Ishikawa (cell line): ENCODE measurements around the gene CARMIL1.

ENCODE experiments used
- CEBPB ChIP-seq: IDR thresholded peaks from 2 replicates; pipeline ENCODE4 v1.6.1; 2012
- CREB1 ChIP-seq: IDR thresholded peaks from 2 replicates; pipeline ENCODE4 v1.6.1; 2012; ENCODE audit warnings: low read depth
- EGR1 ChIP-seq: IDR thresholded peaks from 2 replicates; pipeline ENCODE4 v1.6.1; 2012
- EP300 ChIP-seq: IDR thresholded peaks from 2 replicates; pipeline ENCODE4 v1.6.1; 2012; ENCODE audit warnings: borderline replicate concordance
- FOXM1 ChIP-seq: IDR thresholded peaks from 2 replicates; pipeline ENCODE4 v1.6.1; 2012; ENCODE audit warnings: low read depth, borderline replicate concordance
- MAX ChIP-seq: IDR thresholded peaks from 2 replicates; pipeline ENCODE4 v1.6.1; 2012
- NFIC ChIP-seq: IDR thresholded peaks from 2 replicates; pipeline ENCODE4 v1.6.1; 2012
- RAD21 ChIP-seq: IDR thresholded peaks from 2 replicates; pipeline ENCODE4 v1.6.1; 2012; ENCODE audit warnings: low read depth
- REST ChIP-seq: IDR thresholded peaks from 2 replicates; pipeline ENCODE4 v1.6.1; 2012; ENCODE audit warnings: low read depth, mild to moderate bottlenecking
- TAF1 ChIP-seq: IDR thresholded peaks from 2 replicates; pipeline ENCODE4 v1.6.1; 2012; ENCODE audit warnings: low read depth, mild to moderate bottlenecking
- TCF12 ChIP-seq: IDR thresholded peaks from 2 replicates; pipeline ENCODE4 v1.6.1; 2012; ENCODE audit warnings: low read depth
- TEAD4 ChIP-seq: IDR thresholded peaks from 2 replicates; pipeline ENCODE4 v1.6.1; 2012
- USF1 ChIP-seq: IDR thresholded peaks from 2 replicates; pipeline ENCODE4 v1.6.1; 2012
- YY1 ChIP-seq: IDR thresholded peaks from 2 replicates; pipeline ENCODE4 v1.6.1; 2012; ENCODE audit warnings: low read depth
- ZBTB7A ChIP-seq: IDR thresholded peaks from 2 replicates; pipeline ENCODE4 v1.6.1; 2012; ENCODE audit warnings: low read depth

Gene CARMIL1

GRCh38 chr6:25579902-25580495 lies 300.8 kb downstream of the CARMIL1 start:
- TF ChIP-seq MAX (no peak), TAF1 (no peak), EP300 (no peak), CREB1 (no peak), FOXM1 (no peak), YY1 (no peak), EGR1 (no peak), REST (no peak), TEAD4 (no peak), USF1 (no peak), TCF12 (no peak), CEBPB (no peak), ZBTB7A (no peak), NFIC (no peak), RAD21 (no peak)

- TF ChIP-seq NFIC = no peak
- TF ChIP-seq ZBTB7A = no peak
- no peak for TF ChIP-seq FOXM1
- no peak for TF ChIP-seq TCF12
- no peak for TF ChIP-seq USF1
- no peak for TF ChIP-seq REST
- no peak for TF ChIP-seq RAD21
- TF ChIP-seq MAX = no peak
- TF ChIP-seq CEBPB = no peak
- no peak for TF ChIP-seq EGR1
- no peak for TF ChIP-seq YY1
- no peak for TF ChIP-seq CREB1
- TF ChIP-seq TEAD4 = no peak
- TF ChIP-seq TAF1 = no peak
- no peak for TF ChIP-seq EP300
Measured at GRCh38 chr6:25582101-25582500, 302.9 kb downstream of the CARMIL1 start.

GRCh38 chr6:25583099-25583498 lies 303.9 kb downstream of the CARMIL1 start:
- no peak for TF ChIP-seq CREB1
- peak; percentile 41; the same call in 1 of the 2 replicates for TF ChIP-seq USF1

- TF ChIP-seq RAD21 = no peak
- TF ChIP-seq YY1 = no peak
- TF ChIP-seq TCF12 = no peak
- TF ChIP-seq USF1 = no peak
Measured at GRCh38 chr6:25583906-25584305, 304.7 kb downstream of the CARMIL1 start.

- TF ChIP-seq REST (no peak), ZBTB7A (no peak), MAX (no peak), CEBPB (no peak)
Measured at GRCh38 chr6:25585225-25585624, 306.1 kb downstream of the CARMIL1 start.
